Immature natural killer cell (primary cell): ENCODE data around the gene UPF1. TPM values are rescaled to one million over a fixed set of nuclear protein-coding genes. Genes with fewer than 3 reads are reported as not detected.

Source experiments
- DNase-seq, 3 donors: peaks; one replicate each; pipeline ENCODE4 v3.0.0; 2022; ENCODE audit warnings: mixed read lengths in 1 of 3
- H3K27ac Mint-ChIP-seq, 6 donors: one replicate each; pipeline ENCODE4 v1.8.0; 2020; ENCODE audit warnings: mixed read lengths in 6 of 6, mild to moderate bottlenecking in 5 of 6, inconsistent platforms in 4 of 6, moderate library complexity in 3 of 6
- H3K27me3 Mint-ChIP-seq, 3 donors: one replicate each; pipeline ENCODE4 v1.8.0; 2020 to 2021; ENCODE audit warnings: low read depth in 3 of 3, mild to moderate bottlenecking in 3 of 3, mixed read lengths in 3 of 3, moderate library complexity in 3 of 3, inconsistent platforms in 1 of 3
- H3K36me3 Mint-ChIP-seq, 3 donors: one replicate each; pipeline ENCODE4 v1.8.0; 2020; ENCODE audit warnings: mixed read lengths in 3 of 3, inconsistent platforms in 2 of 3, mild to moderate bottlenecking in 2 of 3
- H3K4me1 Mint-ChIP-seq, 2 donors: one replicate each; pipeline ENCODE4 v1.8.0; 2020; ENCODE audit warnings: inconsistent platforms in 2 of 2, mild to moderate bottlenecking in 2 of 2, mixed read lengths in 2 of 2, moderate library complexity in 1 of 2
- H3K4me3 Mint-ChIP-seq, 5 donors: one replicate each; pipeline ENCODE4 v1.8.0; 2020; ENCODE audit warnings: mild to moderate bottlenecking in 5 of 5, mixed read lengths in 5 of 5, inconsistent platforms in 3 of 5, moderate library complexity in 3 of 5
- H3K9me3 Mint-ChIP-seq, 6 donors: one replicate each; pipeline ENCODE4 v1.8.0; 2020; ENCODE audit warnings: mild to moderate bottlenecking in 6 of 6, mixed read lengths in 6 of 6, inconsistent platforms in 4 of 6, moderate library complexity in 3 of 6
- polyA plus RNA-seq, 3 donors: library from polyadenylated mRNA; unstranded; fragments of 300-500 nt; fragmentation: Illumina TruSeq; gene quantifications; one replicate each; pipeline ENCODE4 v1.2.3, GENCODE V29; 2021

Gene UPF1
- polyA plus RNA-seq, 3 donors from 2014 or later, result 1.1 to 16.6 (median 5.2) TPM

DNA sequence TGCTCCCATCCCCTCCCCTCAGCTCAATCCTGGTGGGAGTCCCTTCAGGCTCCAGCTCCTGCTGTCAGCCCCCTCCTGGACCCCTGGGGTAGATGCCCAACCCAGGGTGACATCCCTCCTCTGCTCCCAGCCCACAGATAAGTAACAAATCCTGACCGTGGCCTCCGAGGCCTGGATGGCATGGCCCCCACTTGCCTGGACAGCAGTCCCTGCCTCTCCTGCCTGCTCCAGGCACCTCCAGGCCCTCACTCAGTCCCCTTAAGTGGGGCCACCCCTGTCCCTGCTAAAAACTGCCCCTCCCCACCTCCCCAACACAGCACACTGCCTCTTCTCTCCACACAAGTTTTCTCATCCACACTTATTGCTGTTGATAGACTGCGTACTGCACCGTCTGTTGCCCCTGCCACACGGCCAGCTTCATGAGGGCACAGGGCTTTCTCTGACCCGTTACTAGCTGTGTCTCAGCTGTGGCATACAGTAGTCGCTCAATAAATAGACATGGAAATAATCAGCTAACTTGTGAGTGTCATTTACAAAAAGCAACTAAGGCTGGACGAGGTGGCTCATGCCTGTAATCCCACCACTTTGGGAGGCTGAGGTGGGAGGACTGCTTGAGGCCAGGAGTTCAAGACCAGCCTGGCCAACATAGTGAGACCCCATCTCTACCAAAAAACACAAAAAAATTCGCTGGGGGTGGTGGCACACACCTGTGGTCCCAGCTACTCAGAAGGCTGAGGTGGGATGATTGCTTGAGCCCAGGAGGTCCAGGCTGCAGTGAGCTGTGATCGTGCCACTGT lies 58.4 kb downstream of the UPF1 start:
- H3K9me3 Mint-ChIP-seq, result no peaks in the 10 kb centered on the region
- H3K4me3 Mint-ChIP-seq, result no peak overlapping the region
- peaks cover 0 to 7% (median 3%) of the 10 kb centered on the region in 3 donors for H3K27me3 Mint-ChIP-seq
- H3K36me3 Mint-ChIP-seq, result no peaks in the 10 kb centered on the region
- H3K4me1 Mint-ChIP-seq, result no peaks in the 10 kb centered on the region
- no peak overlapping the region for H3K27ac Mint-ChIP-seq
- DNase-seq, result no peak

DNA sequence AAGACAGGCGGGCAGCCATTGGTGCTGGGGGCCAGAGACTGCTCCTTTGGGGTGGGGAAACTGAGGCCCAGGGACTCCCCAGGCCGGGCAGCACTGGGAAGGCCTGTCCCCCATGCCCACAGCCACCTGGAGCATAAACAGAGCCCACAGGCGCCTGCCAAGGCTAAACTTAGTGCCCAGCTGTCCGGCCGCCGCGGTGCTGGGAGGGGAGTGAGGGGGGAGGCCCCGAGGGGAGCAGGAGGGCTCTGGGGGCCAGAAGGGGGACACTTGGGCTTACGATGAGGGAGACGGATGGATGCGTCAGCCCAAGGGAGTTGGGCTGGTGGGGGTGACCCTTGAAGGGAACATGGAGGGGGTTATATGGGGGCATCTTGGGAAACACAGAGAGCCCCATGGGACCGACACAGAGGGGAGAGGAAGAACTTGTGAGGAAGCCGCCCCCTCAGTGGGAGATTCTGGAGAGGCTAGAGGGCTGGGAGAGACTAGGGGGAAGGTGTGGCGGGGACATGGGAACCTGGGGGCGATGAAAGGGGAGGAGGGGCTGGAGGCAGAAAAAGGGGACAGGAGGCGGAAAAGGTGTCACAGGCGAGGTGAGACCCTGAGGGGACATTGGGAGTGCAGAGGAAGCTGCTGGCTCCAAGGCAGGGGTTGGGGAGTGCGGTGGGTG lies 62.0 kb downstream of the UPF1 start:
- H3K9me3 Mint-ChIP-seq, result no peaks in the 10 kb centered on the region
- peaks cover 4 to 14% (median 11%) of the 10 kb centered on the region in 3 donors for H3K27me3 Mint-ChIP-seq
- H3K4me1 Mint-ChIP-seq, result peaks cover 8 to 12% of the 10 kb centered on the region in 2 donors
- no peak overlapping the region for H3K27ac Mint-ChIP-seq
- H3K36me3 Mint-ChIP-seq, result peaks cover 0 to 6% (median 4%) of the 10 kb centered on the region in 3 donors
- H3K4me3 Mint-ChIP-seq, result no peak overlapping the region
- no peak for DNase-seq

DNA sequence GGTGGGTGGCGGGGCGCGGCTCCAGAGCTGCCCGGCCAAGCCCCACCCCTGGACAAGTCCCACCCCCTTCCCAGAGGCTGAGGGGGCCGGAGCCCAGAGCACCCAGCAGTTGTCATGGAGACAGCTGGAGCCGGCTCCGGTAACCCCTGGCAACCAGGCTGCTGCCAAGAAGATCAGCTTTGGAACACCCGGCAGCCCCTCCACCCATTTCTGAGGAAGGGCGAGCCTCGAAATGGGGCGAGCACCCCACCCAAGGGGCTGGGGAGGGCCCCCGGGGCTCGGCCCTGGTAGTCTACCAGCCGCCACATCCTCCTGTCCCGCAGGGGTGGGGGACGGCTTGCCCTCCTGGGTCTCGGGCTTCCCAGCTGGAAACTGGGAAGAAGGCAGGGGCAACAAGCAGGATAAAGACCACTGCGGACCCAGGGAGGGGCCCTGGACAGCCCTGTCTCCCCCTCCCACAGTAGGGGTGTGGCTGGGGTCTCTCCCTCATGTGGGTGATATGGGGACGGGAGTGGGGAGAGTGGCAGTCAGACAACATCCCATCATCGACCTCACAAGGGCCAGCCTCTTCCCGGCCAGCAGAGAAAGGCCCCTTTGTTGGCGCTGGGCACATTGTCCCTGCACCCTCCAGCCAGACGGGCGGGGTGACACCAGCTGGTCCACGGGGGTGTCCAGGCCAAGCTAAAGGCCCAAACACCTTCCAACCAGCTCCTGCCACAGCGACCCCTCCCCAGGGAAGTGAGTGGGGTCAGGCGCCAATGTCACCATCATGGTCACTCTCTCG lies 62.7 kb downstream of the UPF1 start:
- H3K4me3 Mint-ChIP-seq, result peak overlapping the region in 1 of 5 donors; percentile 36
- no peaks in the 10 kb centered on the region for H3K9me3 Mint-ChIP-seq
- peaks cover 0 to 6% (median 4%) of the 10 kb centered on the region in 3 donors for H3K36me3 Mint-ChIP-seq
- no peak for DNase-seq
- peaks cover 8 to 13% (median 11%) of the 10 kb centered on the region in 3 donors for H3K27me3 Mint-ChIP-seq
- H3K4me1 Mint-ChIP-seq, result peaks cover 8 to 12% of the 10 kb centered on the region in 2 donors
- H3K27ac Mint-ChIP-seq, result no peak overlapping the region

- peak overlapping the region in 1 of 5 donors; percentile 60 for H3K4me3 Mint-ChIP-seq
- H3K27me3 Mint-ChIP-seq, result peaks cover 10 to 11% (median 11%) of the 10 kb centered on the region in 3 donors
- H3K4me1 Mint-ChIP-seq, result peaks cover 8 to 12% of the 10 kb centered on the region in 2 donors
- no peaks in the 10 kb centered on the region for H3K9me3 Mint-ChIP-seq
- no peak overlapping the region for H3K27ac Mint-ChIP-seq
- DNase-seq, result no peak
- peaks cover 0 to 6% (median 4%) of the 10 kb centered on the region in 3 donors for H3K36me3 Mint-ChIP-seq
Measured at GRCh38 chr19:18895038-18895823, 63.5 kb downstream of the UPF1 start.

GRCh38 chr19:18895824-18896341 lies 64.1 kb downstream of the UPF1 start, which contains the start of gene CERS1:
Gene CERS1, minus strand, starts transcription at chr19:18896158. Its CDS starts 86 bp downstream, at chr19:18896072.
- Mint-ChIP-seq H3K9me3 (no peaks in the 10 kb centered on the region), H3K36me3 (peaks cover 0 to 9% (median 4%) of the 10 kb centered on the region in 3 donors), H3K27me3 (peaks cover 10 to 11% (median 11%) of the 10 kb centered on the region in 3 donors), H3K27ac (no peak within 1 kb of the TSS), H3K4me3 (peak within 1 kb of the TSS; percentile 38 to 74 (median 64)), H3K4me1 (peaks cover 8 to 12% of the 10 kb centered on the region in 2 donors)
- no peak for DNase-seq

- H3K27me3 Mint-ChIP-seq, result peaks cover 9 to 11% (median 11%) of the 10 kb centered on the region in 3 donors
- peaks cover 8 to 12% of the 10 kb centered on the region in 2 donors for H3K4me1 Mint-ChIP-seq
- peaks cover 0 to 11% (median 4%) of the 10 kb centered on the region in 3 donors for H3K36me3 Mint-ChIP-seq
- H3K27ac Mint-ChIP-seq, result no peak overlapping the region
- H3K4me3 Mint-ChIP-seq, result peak overlapping the region in 4 of 5 donors; percentile 38 to 74 (median 64)
- DNase-seq, result no peak
- no peaks in the 10 kb centered on the region for H3K9me3 Mint-ChIP-seq
Measured at GRCh38 chr19:18896421-18896841, 64.7 kb downstream of the UPF1 start.

DNA sequence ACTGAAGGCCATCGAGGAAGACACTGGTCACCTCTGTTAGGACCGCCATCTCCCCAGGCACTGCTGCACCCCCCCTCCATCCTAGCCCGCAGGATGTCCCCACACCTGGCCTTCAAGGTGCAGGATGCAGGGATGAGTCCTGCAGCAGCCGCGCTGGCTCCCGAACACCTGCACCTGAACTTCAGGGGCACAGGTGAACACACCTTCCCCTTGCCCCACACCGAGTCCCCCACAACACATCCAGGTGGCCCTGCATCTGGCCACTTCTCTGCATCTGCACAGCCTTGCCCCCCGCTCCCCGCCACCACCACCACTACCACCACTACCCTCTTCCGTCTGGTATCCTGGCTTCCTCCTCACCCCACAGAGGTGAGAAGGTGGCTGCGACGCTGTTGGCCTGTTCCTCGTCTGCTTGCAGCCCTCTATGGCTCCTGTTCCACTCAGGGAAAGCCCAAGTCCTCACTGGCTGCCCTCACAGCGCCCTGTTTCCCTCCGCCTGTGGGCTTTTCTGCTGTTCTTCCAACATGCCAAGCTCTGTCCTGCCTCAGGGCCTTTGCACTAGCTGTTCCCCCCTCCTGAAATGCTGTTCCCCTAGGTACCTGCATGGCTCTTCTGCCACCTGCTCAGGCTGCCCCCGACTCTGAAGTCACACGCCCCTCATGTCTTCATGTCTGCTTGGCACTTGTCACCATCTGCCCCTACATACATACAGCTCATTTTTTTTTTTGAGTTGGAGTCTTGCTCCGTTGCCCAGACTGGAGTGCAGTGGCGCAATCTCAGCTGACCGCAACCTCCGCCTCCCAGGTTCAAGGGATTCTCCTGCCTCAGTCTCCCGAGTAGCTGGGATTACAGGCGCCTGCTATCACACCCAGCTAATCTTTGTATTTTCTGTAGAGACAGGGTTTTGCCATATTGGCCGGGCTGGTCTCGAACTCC lies 65.6 kb downstream of the UPF1 start:
- Mint-ChIP-seq H3K4me1 (peaks cover 8 to 12% of the 10 kb centered on the region in 2 donors), H3K27me3 (peaks cover 8 to 11% (median 11%) of the 10 kb centered on the region in 3 donors), H3K36me3 (peaks cover 0 to 14% (median 4%) of the 10 kb centered on the region in 3 donors), H3K4me3 (peak overlapping the region; percentile 43 to 71 (median 56)), H3K9me3 (no peaks in the 10 kb centered on the region), H3K27ac (no peak overlapping the region)
- DNase-seq, result no peak

DNA sequence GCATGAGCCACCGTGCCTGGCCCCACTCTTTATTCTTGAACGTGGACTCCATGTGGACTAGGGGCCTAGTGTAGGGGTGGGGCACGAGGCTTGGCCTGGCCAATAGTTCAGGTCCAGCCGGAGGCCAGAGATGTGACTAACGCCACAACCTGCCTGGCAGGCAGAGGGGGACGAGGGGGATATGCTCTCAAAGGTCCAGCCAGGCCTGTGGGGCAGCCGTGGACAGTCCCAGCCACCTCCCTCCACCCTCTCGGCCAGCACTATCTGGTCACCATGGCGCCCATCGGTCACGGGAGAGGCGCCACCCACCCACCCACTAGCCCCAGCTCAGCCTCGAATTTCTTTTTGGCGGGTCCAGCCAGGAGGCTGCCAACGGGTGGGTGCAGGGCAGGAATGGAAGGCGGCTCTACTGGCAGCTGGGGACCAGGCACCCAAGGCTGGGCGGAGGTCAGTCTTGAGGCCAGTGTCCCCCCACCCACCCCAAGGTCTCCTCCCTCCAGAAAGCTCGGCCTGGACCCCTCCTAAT lies 66.4 kb downstream of the UPF1 start:
- no peak for DNase-seq
- no peak overlapping the region for H3K27ac Mint-ChIP-seq
- peaks cover 0 to 14% (median 4%) of the 10 kb centered on the region in 3 donors for H3K36me3 Mint-ChIP-seq
- H3K9me3 Mint-ChIP-seq, result no peaks in the 10 kb centered on the region
- peaks cover 8 to 12% of the 10 kb centered on the region in 2 donors for H3K4me1 Mint-ChIP-seq
- no peak overlapping the region for H3K4me3 Mint-ChIP-seq
- peaks cover 8 to 14% (median 11%) of the 10 kb centered on the region in 3 donors for H3K27me3 Mint-ChIP-seq

DNA sequence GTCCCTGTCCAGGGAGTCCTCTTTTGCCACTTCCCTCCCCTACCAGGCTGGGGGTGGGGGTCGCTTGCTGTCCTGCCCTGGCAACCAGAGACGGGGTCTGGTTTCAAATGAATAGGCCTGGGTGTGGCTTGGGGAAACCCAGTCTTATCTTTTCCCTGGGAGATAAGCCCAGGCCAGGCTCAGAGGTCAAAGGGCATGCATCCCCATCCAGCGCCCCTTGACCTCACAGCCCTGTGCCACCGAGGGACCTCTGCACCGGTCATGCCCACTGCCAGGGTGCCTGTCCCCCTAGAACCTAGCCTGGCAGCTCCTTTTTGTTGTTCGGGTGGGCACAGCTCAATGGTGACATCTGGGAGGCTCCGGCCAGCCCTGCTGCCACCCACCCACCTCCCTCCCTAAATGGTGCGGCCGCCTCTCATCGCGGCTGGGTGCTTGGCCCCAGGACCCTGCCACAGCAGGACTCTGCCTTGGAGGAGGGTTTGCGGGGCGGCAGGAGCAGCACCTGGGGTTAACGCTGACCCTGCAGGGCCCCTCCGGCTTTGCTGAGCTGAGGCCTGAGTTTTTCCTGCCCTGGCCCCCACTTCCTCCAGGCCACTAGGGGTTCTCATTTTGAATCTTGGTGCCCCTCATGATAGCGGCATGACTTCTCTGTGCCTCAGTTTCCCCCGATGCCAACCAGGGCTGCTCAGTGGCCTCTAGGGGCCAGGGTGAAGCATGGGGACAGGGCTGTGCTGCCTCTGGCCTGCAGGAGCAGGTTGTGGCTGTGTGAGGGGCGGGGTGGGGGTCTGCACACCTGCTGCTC lies 67.0 kb downstream of the UPF1 start:
- no peak for DNase-seq
- Mint-ChIP-seq H3K36me3 (peaks cover 0 to 14% (median 4%) of the 10 kb centered on the region in 3 donors), H3K27me3 (peaks cover 9 to 15% (median 11%) of the 10 kb centered on the region in 3 donors), H3K9me3 (no peaks in the 10 kb centered on the region), H3K4me1 (peaks cover 8 to 12% of the 10 kb centered on the region in 2 donors), H3K4me3 (no peak overlapping the region), H3K27ac (no peak overlapping the region)

DNA sequence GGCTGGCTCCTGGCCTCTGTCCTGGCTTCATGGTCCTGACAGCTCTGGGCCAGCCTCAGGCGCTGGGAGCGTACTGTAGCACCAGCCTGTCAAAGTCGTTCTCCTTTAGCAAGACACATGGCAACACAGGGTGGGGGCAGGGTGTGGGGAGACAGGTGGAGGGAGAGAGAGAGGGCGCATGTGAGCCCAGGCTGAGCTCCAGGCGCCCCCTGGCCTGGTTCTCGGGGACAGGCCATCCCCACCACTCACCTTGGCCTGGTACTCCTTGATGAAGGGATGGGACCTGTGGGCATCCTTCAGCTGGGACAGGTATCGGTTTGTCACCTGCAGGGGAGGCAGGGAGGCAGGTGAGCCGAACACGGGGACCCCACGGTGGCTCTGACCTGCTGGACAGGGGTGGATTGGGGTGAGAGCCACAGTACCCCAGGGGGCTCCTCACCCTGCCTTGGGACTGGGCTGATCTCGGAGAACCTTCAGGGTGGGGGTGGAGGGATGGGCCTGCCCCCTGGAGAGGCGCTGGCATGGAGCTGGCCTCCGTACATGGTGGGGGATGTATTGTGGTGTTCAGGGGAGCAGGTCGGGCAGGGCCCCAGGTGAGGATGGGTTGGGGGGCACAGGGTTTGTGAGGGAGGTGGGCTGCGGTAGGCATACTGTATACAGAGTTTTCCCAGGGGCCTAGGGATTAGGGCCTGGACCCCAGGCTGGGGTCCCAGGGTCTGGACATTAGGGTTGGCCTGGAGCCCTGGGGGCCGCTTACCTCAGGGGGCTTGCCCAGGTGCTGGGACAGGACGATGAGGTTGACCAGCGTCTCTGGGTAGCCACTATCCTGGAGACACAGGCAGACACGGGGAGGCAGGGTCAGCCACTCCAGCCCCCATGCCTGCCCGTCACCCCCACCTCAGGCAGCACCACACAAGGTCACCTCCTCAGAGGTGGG lies 68.1 kb downstream of the UPF1 start:
- Mint-ChIP-seq H3K27me3 (peaks cover 9 to 15% (median 11%) of the 10 kb centered on the region in 3 donors), H3K27ac (no peak overlapping the region), H3K4me1 (peaks cover 8 to 12% of the 10 kb centered on the region in 2 donors), H3K9me3 (no peaks in the 10 kb centered on the region), H3K36me3 (peaks cover 0 to 14% (median 4%) of the 10 kb centered on the region in 3 donors), H3K4me3 (no peak overlapping the region)
- no peak for DNase-seq
